HEK293T (cell line): ENCODE results near the gene MOGAT1.

Source experiments
- ARNT ChIP-seq: fragments of 450-650 bp; IDR thresholded peaks from 2 replicates; pipeline ENCODE4 v1.6.1; 2017; ENCODE audit warnings: mild to moderate bottlenecking
- ELF4 ChIP-seq: fragments of 450-650 bp; IDR thresholded peaks from 2 replicates; pipeline ENCODE4 v1.6.1; 2017; ENCODE audit warnings: antibody characterized with exemption
- FOXK2 ChIP-seq: fragments of 450-650 bp; IDR thresholded peaks from 2 replicates; pipeline ENCODE4 v1.6.1; 2016; ENCODE audit warnings: mild to moderate bottlenecking
- FOXM1 ChIP-seq: fragments of 450-650 bp; IDR thresholded peaks from 2 replicates; pipeline ENCODE4 v1.6.1; 2017; ENCODE audit warnings: mild to moderate bottlenecking, borderline replicate concordance
- NFRKB ChIP-seq: fragments of 450-650 bp; IDR thresholded peaks from 2 replicates; pipeline ENCODE4 v1.6.1; 2016; ENCODE audit warnings: mild to moderate bottlenecking, moderate library complexity
- SP1 ChIP-seq: fragments of 450-650 bp; IDR thresholded peaks from 2 replicates; pipeline ENCODE4 v1.6.1; 2017
- SUZ12 ChIP-seq: fragments of 450-650 bp; IDR thresholded peaks from 2 replicates; pipeline ENCODE4 v1.6.1; 2016; ENCODE audit warnings: mild to moderate bottlenecking
- TARDBP ChIP-seq: fragments of 450-650 bp; IDR thresholded peaks from 2 replicates; pipeline ENCODE4 v1.6.1; 2016
- ZNF384 ChIP-seq: fragments of 450-650 bp; IDR thresholded peaks from 2 replicates; pipeline ENCODE4 v1.6.1; 2016

DNA sequence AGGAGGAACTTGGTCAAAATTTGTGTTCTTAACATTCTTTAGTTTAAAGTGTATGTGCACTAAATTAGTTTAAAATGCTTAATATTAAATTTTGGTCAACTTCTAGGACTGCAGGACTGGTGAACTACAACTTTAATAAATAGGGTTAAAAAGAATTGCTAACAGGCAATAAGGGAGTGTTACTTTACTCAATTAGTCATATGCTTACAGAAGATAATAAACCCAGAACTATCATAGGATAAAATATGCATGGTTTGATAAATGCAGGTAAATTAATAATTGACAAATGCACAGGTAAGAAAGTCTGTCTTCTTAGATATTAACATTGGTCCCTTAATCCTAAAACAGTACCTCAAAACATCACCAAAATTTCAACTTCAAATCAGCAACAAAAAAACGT, 36.2 kb upstream of the MOGAT1 start:
- TF ChIP-seq SUZ12: no peak
- TF ChIP-seq SP1: no peak
- TF ChIP-seq FOXM1: no peak
- no peak for TF ChIP-seq ELF4
- no peak for TF ChIP-seq NFRKB
- TF ChIP-seq ZNF384: no peak
- TF ChIP-seq ARNT: no peak
- no peak for TF ChIP-seq TARDBP
- no peak for TF ChIP-seq FOXK2
